ENCODE results near the gene USF1. TPM values are rescaled to one million over a fixed set of nuclear protein-coding genes. Genes with fewer than 3 reads are reported as not detected.

Gene USF1
- total RNA-seq, 2 donors from 2014 or later = 57.9 to 69.4 TPM

- ATAC-seq (ENCODE audit: insufficient number of reproducible peaks, low FRiP score, low read depth) = no peak
- Histone ChIP-seq H3K4me3 (no peak overlapping the region), H3K27me3 (replicated peaks; ENCODE audit: insufficient read depth) (no peaks in the 10 kb centered on the region), H3K36me3 (no peaks in the 10 kb centered on the region), H3K4me1 (ENCODE audit: control insufficient read depth in 1 of 2, low read depth in 2 of 2) (peaks cover 0 to 3% of the 10 kb centered on the region in 2 donors), H3K9me3 (no peaks in the 10 kb centered on the region), H3K27ac (no peak overlapping the region)
- no peak for DNase-seq (ENCODE audit: low spot score)
- no peak for TF ChIP-seq CTCF (IDR thresholded peaks at IDR 0.05)
These were observed 46.2 kb upstream of the USF1 start for GRCh38 chr1:161091796-161092507.

GRCh38 chr1:161091093-161091492 lies 45.3 kb upstream of the USF1 start:
- no peak for DNase-seq (ENCODE audit: low spot score)
- Histone ChIP-seq H3K4me3 (no peak overlapping the region), H3K27me3 (replicated peaks; ENCODE audit: insufficient read depth) (no peaks in the 10 kb centered on the region), H3K36me3 (no peaks in the 10 kb centered on the region), H3K9me3 (no peaks in the 10 kb centered on the region), H3K4me1 (ENCODE audit: control insufficient read depth in 1 of 2, low read depth in 2 of 2) (no peaks in the 10 kb centered on the region), H3K27ac (no peak overlapping the region)
- no peak for ATAC-seq (ENCODE audit: insufficient number of reproducible peaks, low FRiP score, low read depth)
- no peak for TF ChIP-seq CTCF (IDR thresholded peaks at IDR 0.05)

- Histone ChIP-seq H3K36me3 (no peaks in the 10 kb centered on the region), H3K4me3 (no peak overlapping the region), H3K27me3 (replicated peaks; ENCODE audit: insufficient read depth) (no peaks in the 10 kb centered on the region), H3K9me3 (no peaks in the 10 kb centered on the region), H3K27ac (no peak overlapping the region), H3K4me1 (ENCODE audit: control insufficient read depth in 1 of 2, low read depth in 2 of 2) (no peaks in the 10 kb centered on the region)
- DNase-seq (ENCODE audit: low spot score) (no peak), ATAC-seq (ENCODE audit: insufficient number of reproducible peaks, low FRiP score, low read depth) (no peak)
- no peak for TF ChIP-seq CTCF (IDR thresholded peaks at IDR 0.05)
These were observed 44.8 kb upstream of the USF1 start for GRCh38 chr1:161090617-161091016.

GRCh38 chr1:161089938-161090337 lies 44.2 kb upstream of the USF1 start:
- DNase-seq (ENCODE audit: low spot score) (no peak), ATAC-seq (ENCODE audit: insufficient number of reproducible peaks, low FRiP score, low read depth) (no peak)
- Histone ChIP-seq H3K36me3 (no peaks in the 10 kb centered on the region), H3K4me3 (no peak overlapping the region), H3K27me3 (replicated peaks; ENCODE audit: insufficient read depth) (no peaks in the 10 kb centered on the region), H3K9me3 (no peaks in the 10 kb centered on the region), H3K27ac (no peak overlapping the region), H3K4me1 (ENCODE audit: control insufficient read depth in 1 of 2, low read depth in 2 of 2) (no peaks in the 10 kb centered on the region)
- no peak for TF ChIP-seq CTCF (IDR thresholded peaks at IDR 0.05)

- Histone ChIP-seq H3K4me1 (ENCODE audit: control insufficient read depth in 1 of 2, low read depth in 2 of 2) (no peaks in the 10 kb centered on the region), H3K27ac (no peak within 1 kb of the TSS), H3K36me3 (no peaks in the 10 kb centered on the region), H3K27me3 (replicated peaks; ENCODE audit: insufficient read depth) (no peaks in the 10 kb centered on the region), H3K9me3 (no peaks in the 10 kb centered on the region), H3K4me3 (no peak within 1 kb of the TSS)
- no peak for ATAC-seq (ENCODE audit: insufficient number of reproducible peaks, low FRiP score, low read depth)
- DNase-seq (ENCODE audit: low spot score) = no peak
- no peak for TF ChIP-seq CTCF (IDR thresholded peaks at IDR 0.05)
These were observed 43.6 kb upstream of the USF1 start, which contains the start of gene NECTIN4 for GRCh38 chr1:161089251-161089924. Gene NECTIN4 (minus strand): TSS chr1:161089558. CDS start chr1:161089296, 262 bp downstream.
